ENCODE results near the gene CLCN4.

Gene CLCN4

GRCh38 chrX:10187421-10187820 lies 30.6 kb downstream of the CLCN4 start (continued):
- no peak for TF ChIP-seq ZNF513 (tag by site-specific recombination; IDR thresholded peaks at IDR 0.05)
- TF ChIP-seq ZNF555 (tag by site-specific recombination; conservative IDR thresholded peaks at IDR 0.05) = no peak
- no peak for TF ChIP-seq KLF8 (tag by site-specific recombination; IDR thresholded peaks at IDR 0.05)
- TF ChIP-seq ZNF558 (tag by site-specific recombination; IDR thresholded peaks at IDR 0.05) = no peak
- no peak for TF ChIP-seq ZNF521 (tag by site-specific recombination; IDR thresholded peaks at IDR 0.05)

- POLR2A ChIA-PET = no interaction called here
- peaks cover 0 to 18% of the 10 kb centered on the region in 2 experiments; a peak in 1 of 3 replicates for H3K36me3 ChIP-seq (ENCODE audit: control insufficient read depth in 2 of 2, insufficient read depth in 1 of 2, low read length in 2 of 2)
- H3K27ac ChIP-seq (ENCODE audit: extremely low read depth, low read depth, low read length) = no peak overlapping the region
- no peak overlapping the region for H3K4me3 ChIP-seq (ENCODE audit: low read depth, low read length)
- CTCF ChIA-PET = interaction anchor here (0.6 to 3.7 kb wide), 58 partner anchors 10 to 1579 kb away, joined by 3 to 60 read pairs (median 4); partner anchors contain the start of gene MID1
- TF ChIP-seq CTCF (tag by site-specific recombination; IDR thresholded peaks at IDR 0.05) (peak; percentile 28; the same call in 1 of the 2 replicates), ZNF654 (tag by site-specific recombination; IDR thresholded peaks at IDR 0.05; ENCODE audit: low read depth) (peak; percentile 59), ZNF292 (tag by site-specific recombination; IDR thresholded peaks at IDR 0.05; ENCODE audit: borderline replicate concordance, low read depth) (no peak), PRDM10 (tag by site-specific recombination; IDR thresholded peaks at IDR 0.05) (peak; percentile 97)
- no peaks in the 10 kb centered on the region for H3K9me3 ChIP-seq (ENCODE audit: control insufficient read depth, insufficient read depth, low read depth, low read length)
- H3K4me1 ChIP-seq (ENCODE audit: control insufficient read depth, insufficient read depth, low read length) = no peaks in the 10 kb centered on the region
These were observed 32.8 kb downstream of the CLCN4 start for GRCh38 chrX:10189317-10190268.

GRCh38 chrX:10190367-10190766 lies 33.6 kb downstream of the CLCN4 start:
- H3K36me3 ChIP-seq (ENCODE audit: control insufficient read depth in 2 of 2, insufficient read depth in 1 of 2, low read length in 2 of 2) = peaks cover 0 to 18% of the 10 kb centered on the region in 2 experiments; a peak in 1 of 3 replicates
- no peaks in the 10 kb centered on the region for H3K9me3 ChIP-seq (ENCODE audit: control insufficient read depth, insufficient read depth, low read depth, low read length)
- TF ChIP-seq ELK4 (IDR thresholded peaks at IDR 0.05; ENCODE audit: borderline replicate concordance, low read depth, low read length) (no peak), ZNF654 (tag by site-specific recombination; IDR thresholded peaks at IDR 0.05; ENCODE audit: low read depth) (peak; percentile 37)
- H3K27ac ChIP-seq (ENCODE audit: extremely low read depth, low read depth, low read length) = no peak overlapping the region
- H3K4me3 ChIP-seq (ENCODE audit: low read depth, low read length) = no peak overlapping the region
- H3K4me1 ChIP-seq (ENCODE audit: control insufficient read depth, insufficient read depth, low read length) = no peaks in the 10 kb centered on the region
- ChIA-PET POLR2A (no interaction called here), CTCF (interaction anchor here (0.6 to 3.7 kb wide), 57 partner anchors 11 to 1578 kb away, joined by 3 to 60 read pairs (median 4); partner anchors contain the start of gene MID1)

Measured in HEK293 (cell line).